SU-DHL-6 (cell line): ENCODE measurements around the gene HDAC11.

Source experiments
- H2AFZ ChIP-seq: fragments of 200-600 bp; sonication (generic); 2 replicates; pipeline ENCODE4 v1.6.1; 2014; ENCODE audit warnings: low read depth, mild to moderate bottlenecking, moderate library complexity, mixed read lengths, antibody characterized with exemption, low read length; ENCODE audit not compliant: severe bottlenecking
- H3F3A ChIP-seq: fragments of 200-600 bp; shearing (Covaris generic); 2 replicates; pipeline ENCODE4 v1.6.0; 2016; ENCODE audit warnings: antibody characterized with exemption, mild to moderate bottlenecking; ENCODE audit not compliant: insufficient read depth
- H3K27ac ChIP-seq: fragments of 200-600 bp; sonication (generic); 2 replicates; pipeline ENCODE4 v1.5.1; 2016; ENCODE audit warnings: low read depth, mild to moderate bottlenecking, low read length, moderate library complexity, mixed read lengths
- H3K27me3 ChIP-seq: fragments of 200-600 bp; sonication (generic), shearing (Covaris generic); 2 replicates; pipeline ENCODE4 v1.6.0; 2014; ENCODE audit warnings: mild to moderate bottlenecking, low read length
- H3K36me3 ChIP-seq: fragments of 200-600 bp; sonication (generic); 2 replicates; pipeline ENCODE4 v1.6.1; 2014; ENCODE audit warnings: mild to moderate bottlenecking, low read length, mixed read lengths
- H3K4me2 ChIP-seq: fragments of 300-600, 200-600 bp; shearing (Covaris generic), sonication (generic); 2 replicates; pipeline ENCODE4 v1.6.0; 2014; ENCODE audit warnings: low read length, low read depth, mild to moderate bottlenecking; ENCODE audit not compliant: poor library complexity, severe bottlenecking
- H3K4me3 ChIP-seq: fragments of 200-600 bp; sonication (generic); 2 replicates; pipeline ENCODE4 v1.5.1; 2014; ENCODE audit warnings: antibody characterized with exemption, low read length, mild to moderate bottlenecking, mixed read lengths; ENCODE audit not compliant: insufficient read depth, poor library complexity, severe bottlenecking
- H3K79me2 ChIP-seq: fragments of 200-600 bp; sonication (generic); 2 replicates; pipeline ENCODE4 v1.6.1; 2014; ENCODE audit warnings: mild to moderate bottlenecking, low read length, moderate library complexity; ENCODE audit not compliant: insufficient read depth
- H3K9ac ChIP-seq: fragments of 200-600 bp; sonication (generic); 2 replicates; pipeline ENCODE4 v1.7.0; 2014; ENCODE audit warnings: mild to moderate bottlenecking, low read length
- H3K9me2 ChIP-seq: fragments of 200-600 bp; sonication (generic); replicated peaks from 2 replicates; pipeline ENCODE4 v1.6.1; 2014; ENCODE audit warnings: low read length; ENCODE audit not compliant: insufficient read depth
- H3K9me3 ChIP-seq: fragments of 200-600 bp; sonication (generic); 2 replicates; pipeline ENCODE4 v1.6.1; 2014; ENCODE audit warnings: low read length, mixed read lengths; ENCODE audit not compliant: insufficient read depth
- H4K20me1 ChIP-seq: fragments of 200-600 bp; sonication (generic); 2 replicates; pipeline ENCODE4 v1.6.1; 2014; ENCODE audit warnings: low read depth, mild to moderate bottlenecking, antibody characterized with exemption, low read length, moderate library complexity, mixed read lengths
- EZH2phosphoT487 ChIP-seq: fragments of 200-600 bp; sonication (generic), shearing (Covaris generic); conservative IDR thresholded peaks from 2 replicates; pipeline ENCODE4 v1.6.1; 2018; ENCODE audit warnings: mild to moderate bottlenecking, antibody characterized with exemption, low read length, moderate library complexity, mixed read lengths
- TF ChIP-seq, protein P1 (sequence below): fragments of 200-600 bp; sonication (generic); IDR thresholded peaks from one replicate; pipeline ENCODE4 v1.5.1; 2017; ENCODE audit warnings: antibody characterized with exemption, mild to moderate bottlenecking, low read length, moderate library complexity; ENCODE audit not compliant: insufficient read depth, poor library complexity, severe bottlenecking

The HDAC11 gene

DNA sequence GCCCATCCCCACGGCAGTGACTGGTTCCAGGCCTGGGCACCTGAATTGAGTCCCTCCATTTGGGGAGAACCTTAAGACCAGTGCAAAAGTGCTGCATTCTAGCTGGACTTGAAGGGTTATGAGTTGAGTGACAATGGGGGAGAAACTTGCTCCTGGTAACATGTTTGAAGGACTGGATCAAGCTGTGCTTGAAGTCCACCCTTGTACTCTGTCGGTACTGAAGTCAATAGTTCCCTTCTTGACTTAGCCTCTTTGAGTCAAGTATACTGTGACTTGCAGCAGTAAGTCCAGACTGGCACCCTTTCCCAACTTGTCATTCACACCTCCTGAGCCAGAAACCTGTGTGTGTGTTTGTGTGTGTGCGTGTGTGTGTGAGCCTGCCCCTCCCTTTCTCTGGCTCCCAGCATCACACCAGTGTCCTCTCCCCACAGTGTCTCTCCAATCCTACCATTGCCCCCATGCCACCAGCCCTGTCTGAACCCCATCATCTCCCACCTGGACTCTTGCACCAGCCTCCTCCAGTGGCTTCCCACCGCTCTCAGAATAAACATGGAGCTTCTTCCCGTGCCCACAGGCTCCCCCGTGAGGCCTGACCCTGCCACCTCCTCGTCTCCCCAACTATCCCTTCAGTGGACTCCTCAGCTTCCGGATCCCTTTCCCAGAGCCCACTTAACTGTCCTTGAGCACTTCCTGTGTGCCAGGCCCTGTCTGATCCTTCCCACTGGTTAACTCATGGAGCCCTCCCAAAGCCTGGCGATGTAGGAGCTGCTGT is 58.6 kb downstream of the HDAC11 start:
- Histone ChIP-seq H3F3A (no peaks in the 10 kb centered on the region), H3K79me2 (no peaks in the 10 kb centered on the region), H3K9me3 (0 out of 2 replicates have a peak, but pooled peaks cover 4% of the 10 kb centered on the region), H4K20me1 (no peaks in the 10 kb centered on the region), H3K27me3 (no peaks in the 10 kb centered on the region), H3K9ac (no peak overlapping the region), H2AFZ (no peak overlapping the region), H3K9me2 (no peaks in the 10 kb centered on the region), H3K4me3 (no peak overlapping the region), H3K36me3 (no peaks in the 10 kb centered on the region), H3K4me2 (no peak overlapping the region), H3K27ac (no peak overlapping the region)
- no peak for TF ChIP-seq EZH2phosphoT487
- TF ChIP-seq, protein P1, sequence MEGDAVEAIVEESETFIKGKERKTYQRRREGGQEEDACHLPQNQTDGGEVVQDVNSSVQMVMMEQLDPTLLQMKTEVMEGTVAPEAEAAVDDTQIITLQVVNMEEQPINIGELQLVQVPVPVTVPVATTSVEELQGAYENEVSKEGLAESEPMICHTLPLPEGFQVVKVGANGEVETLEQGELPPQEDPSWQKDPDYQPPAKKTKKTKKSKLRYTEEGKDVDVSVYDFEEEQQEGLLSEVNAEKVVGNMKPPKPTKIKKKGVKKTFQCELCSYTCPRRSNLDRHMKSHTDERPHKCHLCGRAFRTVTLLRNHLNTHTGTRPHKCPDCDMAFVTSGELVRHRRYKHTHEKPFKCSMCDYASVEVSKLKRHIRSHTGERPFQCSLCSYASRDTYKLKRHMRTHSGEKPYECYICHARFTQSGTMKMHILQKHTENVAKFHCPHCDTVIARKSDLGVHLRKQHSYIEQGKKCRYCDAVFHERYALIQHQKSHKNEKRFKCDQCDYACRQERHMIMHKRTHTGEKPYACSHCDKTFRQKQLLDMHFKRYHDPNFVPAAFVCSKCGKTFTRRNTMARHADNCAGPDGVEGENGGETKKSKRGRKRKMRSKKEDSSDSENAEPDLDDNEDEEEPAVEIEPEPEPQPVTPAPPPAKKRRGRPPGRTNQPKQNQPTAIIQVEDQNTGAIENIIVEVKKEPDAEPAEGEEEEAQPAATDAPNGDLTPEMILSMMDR = no peak

DNA sequence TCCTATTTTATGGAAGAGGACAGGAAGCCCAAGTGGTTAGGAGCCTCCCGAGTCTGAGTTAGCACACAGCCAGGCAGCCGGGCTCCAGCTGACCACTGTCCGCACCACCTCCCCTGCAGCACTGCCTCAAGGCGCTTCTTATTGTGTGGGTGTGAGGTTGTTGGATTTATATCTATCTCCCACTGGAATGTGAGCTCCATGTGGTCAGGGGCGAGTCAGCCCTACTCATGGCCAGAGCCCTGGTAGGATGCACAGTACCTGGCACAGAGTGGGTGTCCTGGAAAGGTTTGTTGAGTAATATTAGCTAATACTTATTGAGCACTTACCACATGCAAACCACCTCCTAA is 59.2 kb downstream of the HDAC11 start:
- no peak for TF ChIP-seq EZH2phosphoT487
- TF ChIP-seq, protein P1 = no peak
- no peaks in the 10 kb centered on the region for H3K27me3 ChIP-seq
- no peaks in the 10 kb centered on the region for H4K20me1 ChIP-seq
- no peaks in the 10 kb centered on the region for H3F3A ChIP-seq
- H3K4me3 ChIP-seq = no peak overlapping the region
- no peaks in the 10 kb centered on the region for H3K9me2 ChIP-seq
- no peaks in the 10 kb centered on the region for H3K36me3 ChIP-seq
- H2AFZ ChIP-seq = no peak overlapping the region
- no peaks in the 10 kb centered on the region for H3K79me2 ChIP-seq
- no peak overlapping the region for H3K27ac ChIP-seq
- H3K4me2 ChIP-seq = no peak overlapping the region
- no peak overlapping the region for H3K9ac ChIP-seq
- 0 out of 2 replicates have a peak, but pooled peaks cover 4% of the 10 kb centered on the region for H3K9me3 ChIP-seq

DNA sequence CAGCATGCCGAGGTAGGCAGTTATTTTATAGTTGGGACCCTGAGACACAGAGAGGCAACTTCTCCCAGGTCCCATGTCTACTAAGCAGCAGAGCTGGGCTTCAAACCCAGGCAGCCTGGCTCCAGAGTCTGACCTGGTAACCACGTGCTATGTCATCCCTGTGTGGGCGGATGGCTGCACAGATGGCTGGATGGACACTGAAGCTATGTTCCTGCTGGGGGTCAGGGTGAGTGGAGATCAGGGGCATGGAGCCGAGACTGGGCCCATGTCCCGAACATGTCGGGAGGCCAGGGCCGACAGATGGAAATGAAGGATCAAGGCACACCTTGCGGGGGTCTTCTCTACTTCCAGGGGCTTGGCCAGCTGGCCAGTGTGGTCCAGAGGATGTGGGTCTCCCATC is 59.6 kb downstream of the HDAC11 start:
- Histone ChIP-seq H3K9me2 (no peaks in the 10 kb centered on the region), H3K4me2 (no peak overlapping the region), H3K27me3 (no peaks in the 10 kb centered on the region), H3K79me2 (no peaks in the 10 kb centered on the region), H2AFZ (no peak overlapping the region), H3K9me3 (0 out of 2 replicates have a peak, but pooled peaks cover 4% of the 10 kb centered on the region), H3K27ac (no peak overlapping the region), H3F3A (no peaks in the 10 kb centered on the region), H3K9ac (no peak overlapping the region), H4K20me1 (no peaks in the 10 kb centered on the region), H3K36me3 (no peaks in the 10 kb centered on the region), H3K4me3 (no peak overlapping the region)
- TF ChIP-seq, protein P1 = no peak
- no peak for TF ChIP-seq EZH2phosphoT487
